Activated B cell treated with CpG ODN at 0.5 μM for 24 hours (primary cell): ENCODE data around the gene CETN3. TPM values are rescaled to one million over a fixed set of nuclear protein-coding genes. Genes with fewer than 3 reads are reported as not detected.
"Not testable (repeated sequence)": the region's sequence is repeated elsewhere in the genome, so short reads cannot be mapped to it uniquely, and the experiment has no call there.

ENCODE experiments used
- ATAC-seq: fragments of 200-7000 bp; cut with Tn5 transposase; one replicate; pipeline ENCODE4 v1.10.0; 2021; ENCODE audit warnings: low read depth, mild to moderate bottlenecking, moderate library complexity
- CTCF ChIA-PET: fragments of 350-600 bp; sonication (Branson Sonifier 250); formaldehyde crosslinking; loops from one replicate; lab custom pipeline; 2021; ENCODE audit warnings: antibody characterized with exemption; lab: Charles Lee
- POLR2A ChIA-PET: fragments of 350-600 bp; sonication (Branson Sonifier 250); formaldehyde crosslinking; loops from one replicate; lab custom pipeline; 2021; ENCODE audit warnings: antibody characterized with exemption; lab: Charles Lee
- DNase-seq: peaks from one replicate; pipeline ENCODE4 v3.0.0; 2022
- H3K27ac Mint-ChIP-seq: one replicate; pipeline ENCODE4 v1.8.0; 2020; ENCODE audit warnings: mixed read lengths
- H3K27me3 Mint-ChIP-seq: one replicate; pipeline ENCODE4 v1.8.0; 2021; ENCODE audit warnings: mixed read lengths
- H3K36me3 Mint-ChIP-seq: one replicate; pipeline ENCODE4 v1.8.0; 2021; ENCODE audit warnings: low read depth, mixed read lengths
- H3K4me1 Mint-ChIP-seq: one replicate; pipeline ENCODE4 v1.8.0; 2021; ENCODE audit warnings: mixed read lengths
- H3K4me3 Mint-ChIP-seq: one replicate; pipeline ENCODE4 v1.8.0; 2020; ENCODE audit warnings: mild to moderate bottlenecking, mixed read lengths
- H3K9me3 Mint-ChIP-seq: one replicate; pipeline ENCODE4 v1.8.0; 2020; ENCODE audit warnings: mixed read lengths
- CTCF ChIP-seq: fragments of 200-600 bp; IDR thresholded peaks from one replicate; pipeline ENCODE4 v1.8.0; 2022; ENCODE audit warnings: antibody characterized with exemption, mild to moderate bottlenecking
- intact Hi-C: fragments of 100-400 bp; cut with micrococcal nuclease; formaldehyde crosslinking; loops from one replicate; pipeline ENCODE4 v1.15.1; 2024
- total RNA-seq: library from RNA; stranded (reverse); gene quantifications from 2 replicates; pipeline ENCODE4 v1.2.3, GENCODE V29; 2022

CETN3 gene
- total RNA-seq, 1 donor from 2014 or later, result 20.3 TPM

- H3K4me3 Mint-ChIP-seq, result no peak overlapping the region
- peaks cover 16% of the 10 kb centered on the region for H3K27me3 Mint-ChIP-seq
- ChIA-PET POLR2A (no interaction called here), CTCF (no interaction called here)
- no peaks in the 10 kb centered on the region for H3K36me3 Mint-ChIP-seq
- H3K4me1 Mint-ChIP-seq, result no peaks in the 10 kb centered on the region
- peaks cover 2% of the 10 kb centered on the region for H3K9me3 Mint-ChIP-seq
- H3K27ac Mint-ChIP-seq, result no peak overlapping the region
- intact Hi-C loops, result no loop called here
- no peak for DNase-seq
- no peak for TF ChIP-seq CTCF
- no peak for ATAC-seq
Measured at GRCh38 chr5:90353254-90353653, 56.3 kb downstream of the CETN3 start.

GRCh38 chr5:90351101-90351500, 58.5 kb downstream of the CETN3 start:
- intact Hi-C loops, result no loop called here
- POLR2A ChIA-PET, result interaction anchor here (0.8 kb wide), 1 partner anchor 24 kb away, joined by 3 read pairs; no protein-coding TSS in a partner anchor

GRCh38 chr5:90347462-90347861, 62.1 kb downstream of the CETN3 start:
- Mint-ChIP-seq H3K27ac (no peak overlapping the region), H3K4me3 (no peak overlapping the region), H3K9me3 (no peaks in the 10 kb centered on the region), H3K4me1 (no peaks in the 10 kb centered on the region), H3K27me3 (peaks cover 27% of the 10 kb centered on the region), H3K36me3 (no peaks in the 10 kb centered on the region)
- no peak for TF ChIP-seq CTCF
- ChIA-PET CTCF (no interaction called here), POLR2A (no interaction called here)
- intact Hi-C loops, result no loop called here
- no peak for ATAC-seq
- DNase-seq, result no peak

More at GRCh38 chr5:90351101-90351500, 58.5 kb downstream of the CETN3 start:
- H3K4me1 Mint-ChIP-seq, result no peaks in the 10 kb centered on the region
- H3K9me3 Mint-ChIP-seq, result peaks cover 2% of the 10 kb centered on the region
- TF ChIP-seq CTCF, result no peak
- no peak overlapping the region for H3K4me3 Mint-ChIP-seq
- no peak for DNase-seq
- H3K36me3 Mint-ChIP-seq, result no peaks in the 10 kb centered on the region
- no peak overlapping the region for H3K27ac Mint-ChIP-seq
- CTCF ChIA-PET, result no interaction called here
- peaks cover 20% of the 10 kb centered on the region for H3K27me3 Mint-ChIP-seq
- no peak for ATAC-seq

- intact Hi-C loops, result no loop called here
- peaks cover 19% of the 10 kb centered on the region for H3K27me3 Mint-ChIP-seq
- POLR2A ChIA-PET, result no interaction called here
- CTCF ChIA-PET, result no interaction called here
- no peaks in the 10 kb centered on the region for H3K4me1 Mint-ChIP-seq
- H3K36me3 Mint-ChIP-seq, result no peaks in the 10 kb centered on the region
- H3K4me3 Mint-ChIP-seq, result no peak overlapping the region
- no peak for DNase-seq
- H3K9me3 Mint-ChIP-seq, result no peaks in the 10 kb centered on the region
- no peak for ATAC-seq
- no peak for TF ChIP-seq CTCF
- no peak overlapping the region for H3K27ac Mint-ChIP-seq
Measured at GRCh38 chr5:90345684-90346083, 63.9 kb downstream of the CETN3 start.

- Mint-ChIP-seq H3K4me1 (no peaks in the 10 kb centered on the region), H3K36me3 (no peaks in the 10 kb centered on the region), H3K27ac (no peak overlapping the region), H3K9me3 (no peaks in the 10 kb centered on the region), H3K4me3 (no peak overlapping the region), H3K27me3 (peaks cover 14% of the 10 kb centered on the region)
- ChIA-PET POLR2A (no interaction called here), CTCF (no interaction called here)
- intact Hi-C loops, result no loop called here
- DNase-seq (no peak), ATAC-seq (no peak)
- no peak for TF ChIP-seq CTCF
Measured at GRCh38 chr5:90344689-90345088, 64.9 kb downstream of the CETN3 start.

- H3K4me3 Mint-ChIP-seq, H3K27ac Mint-ChIP-seq, H3K36me3 Mint-ChIP-seq, H3K4me1 Mint-ChIP-seq, H3K9me3 Mint-ChIP-seq, CTCF ChIA-PET, DNase-seq, ATAC-seq, POLR2A ChIA-PET, intact Hi-C loops: not testable (repeated sequence)
- H3K27me3 Mint-ChIP-seq, result peaks cover 12% of the 10 kb centered on the region
Measured at GRCh38 chr5:90343731-90344130, 65.8 kb downstream of the CETN3 start.
